Stimulated activated CD8-positive, alpha-beta memory T cell treated with anti-CD3 and anti-CD28 coated beads, Interleukin-4, amount 100 ng/mL, for 48 hours (primary cell): ENCODE measurements around the gene FTO.

ENCODE experiments used
- DNase-seq: peaks from one replicate; pipeline ENCODE4 v3.0.0-alpha.2; 2020

FTO gene

DNA sequence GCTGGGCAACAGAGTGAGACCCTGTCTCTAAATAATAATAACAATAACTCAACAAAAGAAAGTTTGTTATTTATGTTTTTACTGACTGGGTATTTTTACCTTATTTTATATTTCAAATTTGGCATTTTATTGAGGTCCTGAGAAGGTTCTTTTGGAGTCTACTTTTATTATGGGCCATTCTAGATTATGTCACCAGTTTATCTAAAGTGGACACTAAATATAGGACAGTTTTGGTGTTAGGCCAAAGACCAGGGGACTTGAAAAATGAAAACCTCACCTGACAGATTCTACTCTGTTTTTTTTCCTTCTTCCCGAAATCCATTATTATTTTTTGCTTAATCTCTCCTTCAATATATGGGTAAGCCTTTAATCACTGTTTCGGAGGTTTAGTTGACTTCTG is 8.1 kb downstream of the FTO start:
- DNase-seq = no peak

DNA sequence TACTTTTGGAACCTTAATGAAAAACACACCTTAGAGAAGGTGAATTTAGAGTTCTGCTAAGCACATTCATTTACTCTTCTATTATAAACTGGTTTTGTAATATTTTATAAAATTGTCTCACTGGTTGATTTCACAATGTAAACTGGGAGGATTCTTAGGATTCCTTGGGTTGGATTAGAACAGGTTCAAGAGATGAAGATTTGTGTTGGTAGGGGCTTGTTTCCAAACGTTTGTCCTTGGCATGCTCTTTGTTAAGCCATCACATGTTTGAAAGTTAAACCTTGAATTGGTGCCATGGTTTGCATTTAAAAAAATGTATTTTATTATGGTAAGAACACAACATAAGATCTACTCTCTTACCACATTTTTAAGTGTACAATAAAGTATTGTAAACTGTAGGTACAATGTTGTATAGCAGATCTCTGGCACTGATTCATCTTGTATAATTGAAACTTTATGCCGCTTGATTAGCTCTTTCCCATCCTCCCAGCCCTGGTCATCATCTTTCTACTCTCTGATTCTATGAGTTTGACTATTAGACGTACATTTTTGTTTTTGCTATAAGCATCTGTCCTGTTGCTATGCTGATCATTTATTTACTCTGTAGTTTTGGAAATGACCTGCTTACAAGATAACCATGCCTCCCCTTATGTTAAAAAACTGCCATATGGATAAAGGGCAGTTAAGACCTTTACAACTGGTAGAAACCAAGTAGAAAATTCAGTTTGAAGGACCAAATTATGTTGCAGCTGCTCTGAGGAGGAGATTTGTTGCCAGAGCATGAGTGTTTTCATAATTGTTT is 9.6 kb downstream of the FTO start:
- DNase-seq = no peak

DNA sequence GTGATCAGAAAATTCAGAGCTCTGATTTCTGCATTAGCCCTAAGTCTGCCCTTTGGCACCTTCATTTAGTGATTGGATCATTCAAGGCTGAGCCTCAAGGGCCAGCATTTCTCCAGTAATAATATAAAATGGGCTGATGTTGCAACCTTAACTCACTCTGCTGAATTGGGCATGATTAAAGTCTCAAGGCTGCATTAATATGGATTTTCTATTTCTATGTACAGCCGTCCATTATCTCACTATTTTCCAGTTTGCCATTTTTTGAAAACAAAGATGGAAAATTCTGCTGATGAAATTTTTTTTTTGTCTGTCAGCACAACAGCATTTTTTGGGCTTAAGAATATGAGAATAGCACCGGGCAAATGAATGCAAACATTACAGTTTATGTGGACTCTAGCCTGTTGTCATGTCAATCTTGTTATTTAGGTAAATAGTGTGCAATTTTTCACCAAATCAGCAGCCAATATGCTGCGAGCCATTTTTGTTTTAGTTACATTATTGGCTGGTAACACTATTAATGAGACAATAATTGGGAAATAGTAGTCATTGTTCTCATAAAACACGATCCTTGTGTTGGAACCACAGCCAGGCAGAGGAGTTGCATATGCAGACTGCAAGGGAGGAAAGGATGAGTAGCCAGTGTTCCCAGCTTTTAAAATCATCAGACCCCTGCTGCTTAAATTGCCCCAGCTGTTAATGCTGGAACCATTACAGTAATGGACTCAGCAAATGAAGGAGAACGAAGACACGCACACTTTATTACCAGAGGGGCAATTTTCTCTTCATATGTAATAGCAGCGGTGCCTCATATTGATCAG is 10.5 kb downstream of the FTO start:
- DNase-seq = no peak

DNA sequence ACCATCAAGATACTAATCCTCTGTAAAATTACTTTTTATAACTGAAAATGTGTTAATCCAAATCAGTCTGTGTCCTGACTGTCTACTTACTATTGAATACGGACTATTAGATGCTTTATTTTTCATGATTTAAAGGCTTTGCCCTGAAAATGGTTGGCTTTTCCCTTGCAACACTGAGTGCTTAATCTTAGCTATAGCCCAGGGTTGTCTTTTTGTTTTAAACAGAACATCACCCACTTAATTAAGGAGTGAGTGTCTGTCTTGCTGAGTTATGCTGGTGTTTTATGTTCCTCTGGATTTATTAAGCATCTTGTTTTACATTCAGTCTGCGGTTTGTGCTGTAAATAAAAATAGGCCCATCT is 11.0 kb downstream of the FTO start:
- DNase-seq = no peak

DNA sequence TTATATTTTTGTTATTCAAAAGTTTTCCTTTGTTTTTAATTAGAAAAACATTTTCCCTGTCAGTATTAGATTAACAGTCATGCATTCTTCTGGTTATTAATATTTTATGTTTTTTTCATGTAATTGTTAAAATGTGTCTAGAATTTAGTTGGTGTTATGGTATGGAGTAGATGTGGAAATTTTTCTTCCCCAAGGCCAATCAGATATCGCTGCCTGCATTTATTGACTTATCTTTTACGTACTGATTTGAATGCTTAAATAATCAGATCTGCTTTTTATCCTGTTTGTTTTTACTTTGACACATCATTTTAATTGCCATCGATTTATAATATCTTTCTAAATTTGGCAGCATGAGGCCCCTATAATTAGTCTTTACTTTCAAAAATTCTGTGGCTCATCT is 13.6 kb downstream of the FTO start:
- no peak for DNase-seq

DNA sequence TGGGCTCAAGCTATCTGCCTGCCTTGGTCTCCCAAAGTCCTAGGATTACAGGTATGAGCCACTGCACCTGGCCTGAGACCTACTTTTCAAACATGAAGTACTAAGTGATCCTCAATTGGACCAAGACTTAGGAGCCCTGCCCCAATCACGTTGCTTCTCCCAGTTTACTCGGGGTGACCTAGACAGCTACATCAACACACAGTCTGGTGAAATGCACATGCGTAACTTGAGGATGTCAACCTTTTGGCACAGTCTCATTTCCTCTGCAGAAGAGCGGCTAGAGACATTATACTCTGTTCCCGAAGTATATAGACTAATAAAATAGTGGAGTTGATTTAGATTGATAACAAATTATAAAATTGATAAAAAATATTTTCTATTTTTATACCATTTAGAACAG is 17.1 kb downstream of the FTO start:
- no peak for DNase-seq

DNA sequence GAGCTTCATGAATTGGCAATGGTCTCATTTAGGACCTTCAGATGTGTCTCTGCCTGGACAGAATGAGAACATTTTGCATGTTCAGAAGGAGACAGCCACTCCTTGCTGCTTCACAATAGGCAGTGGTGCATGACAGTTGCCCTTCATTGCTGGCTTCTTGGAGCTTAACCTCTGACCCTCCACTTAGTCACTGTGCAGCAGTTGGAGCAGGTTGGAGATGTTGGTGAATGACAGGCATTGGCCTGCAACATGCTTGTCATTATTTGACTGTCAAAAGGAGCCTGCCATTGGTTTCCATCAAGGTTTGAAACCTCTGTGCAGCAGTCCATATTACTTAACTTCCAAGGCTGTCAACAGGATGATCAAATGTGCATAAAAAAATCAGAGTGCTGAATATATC is 22.7 kb downstream of the FTO start:
- no peak for DNase-seq

DNA sequence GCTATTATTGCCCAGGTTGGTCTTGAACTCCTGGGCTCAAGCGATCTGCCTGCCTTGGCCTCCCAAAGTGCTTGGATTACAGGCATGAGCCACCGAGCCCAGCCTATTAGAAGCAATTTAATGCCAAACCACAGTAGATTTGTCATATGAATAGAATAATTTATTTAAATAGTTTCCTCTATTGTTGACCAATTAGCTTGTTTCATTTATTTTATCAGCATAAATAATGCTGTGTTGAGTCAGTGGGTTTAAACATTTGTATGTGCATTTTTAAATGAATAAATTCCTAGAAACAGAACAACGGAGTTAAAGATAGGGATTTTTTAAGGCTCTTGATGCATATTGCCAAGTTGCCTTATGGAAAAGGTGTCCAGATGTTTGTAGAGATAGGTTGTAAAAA is 26.7 kb downstream of the FTO start:
- DNase-seq = no peak

DNA sequence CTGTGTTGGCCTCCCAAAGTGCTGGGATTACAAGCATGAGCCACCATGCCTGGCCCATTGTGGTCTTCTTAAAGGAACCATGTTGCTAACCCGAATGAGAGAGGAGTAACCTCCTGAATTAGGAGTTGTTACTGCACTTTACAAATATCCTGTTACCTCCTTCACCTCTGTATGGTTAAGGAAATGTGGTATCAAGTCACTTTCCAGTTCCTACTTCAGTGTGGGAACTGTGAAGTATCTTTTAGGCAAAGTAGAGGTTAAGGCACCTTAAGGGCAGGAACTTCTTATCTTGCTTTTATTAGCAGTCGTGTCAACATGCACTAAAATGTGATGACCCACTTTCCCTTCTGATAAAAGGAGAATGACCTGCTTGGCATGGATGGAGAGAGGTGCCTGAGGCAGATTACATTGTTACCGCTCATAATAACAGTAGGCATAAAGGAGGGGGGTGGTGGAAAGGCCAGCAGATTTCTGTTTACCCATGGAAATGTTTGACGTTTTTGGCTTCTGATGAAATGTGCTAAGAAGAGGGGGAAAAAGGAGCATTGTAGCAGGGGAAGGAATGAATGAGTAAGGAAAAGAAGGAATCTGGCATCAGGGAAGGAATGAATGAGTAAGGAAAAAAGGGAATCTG is 28.5 kb downstream of the FTO start:
- no peak for DNase-seq

DNA sequence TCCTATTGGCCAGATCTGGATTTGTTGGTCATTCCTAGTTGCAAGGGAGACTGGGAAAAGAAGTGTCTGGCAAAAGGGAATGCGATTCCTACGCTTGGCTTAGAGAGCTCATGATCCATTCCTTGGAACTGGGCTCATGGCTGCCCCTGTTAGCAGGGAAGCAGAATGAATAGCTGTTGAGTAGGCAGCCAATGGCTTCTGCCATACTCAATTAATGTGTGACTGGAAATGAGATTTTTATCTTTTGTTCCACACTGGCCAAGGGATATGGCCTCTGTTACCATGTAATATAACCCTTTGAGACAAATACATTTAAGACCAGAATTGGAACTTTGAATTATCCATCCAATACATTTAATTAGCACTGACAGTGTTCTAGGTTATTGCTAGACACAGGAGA is 31.0 kb downstream of the FTO start:
- no peak for DNase-seq

DNA sequence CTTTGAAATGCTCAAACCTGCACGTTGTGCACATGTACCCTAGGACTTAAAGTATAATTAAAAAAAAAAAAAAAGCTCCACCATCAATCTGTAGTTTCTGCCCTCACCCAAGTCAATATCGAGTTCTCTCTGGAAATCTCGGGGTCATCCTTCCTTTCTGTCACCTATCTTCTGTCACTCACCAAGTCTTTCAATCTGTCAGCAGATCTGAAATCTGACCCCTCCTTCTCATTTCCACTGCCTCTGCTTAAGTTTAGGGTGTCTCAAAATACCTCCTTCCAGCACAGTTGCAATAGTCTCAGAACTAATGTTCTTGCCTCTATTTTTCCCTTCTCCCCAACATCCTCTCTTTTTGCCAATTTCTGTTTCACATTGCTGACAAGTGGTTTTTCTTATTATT is 32.3 kb downstream of the FTO start:
- no peak for DNase-seq

DNA sequence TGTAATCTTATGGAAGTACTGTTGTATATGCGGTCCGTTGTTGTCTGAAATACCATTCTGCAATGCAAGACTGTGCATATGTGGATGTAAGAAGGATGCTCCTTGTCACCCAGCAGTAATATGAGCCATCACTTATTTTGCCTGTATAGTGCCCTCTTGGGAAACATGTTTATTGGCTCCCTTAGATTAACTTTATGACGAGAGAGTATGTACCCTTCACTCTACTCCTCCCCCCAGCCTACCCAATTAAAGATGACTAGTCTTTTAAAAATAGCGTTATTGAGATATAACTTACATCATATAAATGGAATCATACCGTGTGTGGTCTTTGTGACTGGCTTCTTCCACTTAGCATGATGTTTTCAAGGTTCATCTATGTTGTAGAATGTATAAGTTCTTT is 33.6 kb downstream of the FTO start:
- DNase-seq = no peak

DNA sequence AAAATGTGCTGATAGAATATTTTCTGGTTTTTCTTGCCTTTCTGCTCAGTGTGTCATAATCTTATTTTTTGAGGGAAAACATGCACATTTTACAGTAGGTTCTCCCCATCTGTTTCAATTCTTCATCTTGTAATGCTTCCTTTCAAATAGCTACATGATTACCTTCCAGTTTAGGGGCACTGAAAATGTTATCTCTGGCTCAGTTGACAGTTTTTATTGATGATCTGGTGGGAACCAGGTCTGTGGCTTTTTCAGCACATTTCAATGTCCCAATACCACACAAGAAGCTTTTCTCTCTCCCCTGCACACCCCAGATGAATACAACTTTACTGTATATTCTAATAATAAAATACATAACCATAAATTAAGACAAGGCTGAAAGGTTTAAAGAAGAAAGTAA is 36.5 kb downstream of the FTO start:
- DNase-seq = no peak

DNA sequence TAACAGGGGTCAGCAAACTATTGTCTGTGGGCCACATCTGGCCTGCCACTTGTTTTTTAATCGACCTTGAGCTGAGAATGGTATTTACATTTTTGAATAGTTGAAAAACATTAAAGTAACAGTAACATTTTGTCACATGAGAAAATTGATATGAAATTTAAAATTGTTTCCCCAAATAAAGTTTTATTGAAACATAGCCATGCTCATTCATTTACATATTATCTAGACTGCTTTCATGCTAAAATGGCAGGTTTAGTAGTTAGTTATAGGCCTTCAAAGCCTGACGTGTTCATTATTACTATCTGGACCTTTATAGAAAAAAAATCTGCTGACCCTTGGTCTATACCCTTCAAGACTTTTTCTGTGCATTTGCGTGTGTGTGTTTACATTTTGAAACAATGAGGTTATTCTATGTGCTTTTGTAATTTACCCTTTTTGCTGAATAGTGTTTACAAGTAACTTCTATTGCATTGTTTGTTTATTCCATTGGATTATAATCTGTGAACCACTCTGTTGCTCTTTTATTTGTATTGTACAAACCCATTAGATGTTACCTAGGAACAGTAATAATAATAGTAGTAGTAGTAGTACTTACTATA is 37.1 kb downstream of the FTO start:
- no peak for DNase-seq

DNA sequence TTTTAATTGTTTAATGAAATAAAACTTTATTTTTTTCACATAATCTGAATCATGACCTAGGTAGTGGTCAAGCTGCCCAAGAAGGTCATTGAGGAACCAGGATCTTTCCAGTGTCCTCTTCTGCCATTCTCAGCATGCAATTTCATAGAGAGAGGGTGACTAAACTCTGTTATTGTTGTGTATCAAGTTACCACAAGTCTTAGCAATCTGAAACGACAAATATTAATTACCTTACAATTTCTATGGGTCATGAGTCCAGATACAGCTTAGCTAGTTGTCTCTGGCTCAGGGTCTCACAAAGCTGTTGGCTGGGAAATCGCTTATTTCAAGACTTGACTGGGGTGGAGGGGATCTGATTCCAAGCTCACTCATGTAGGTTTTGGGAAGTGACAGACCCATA is 37.6 kb downstream of the FTO start:
- DNase-seq = no peak

DNA sequence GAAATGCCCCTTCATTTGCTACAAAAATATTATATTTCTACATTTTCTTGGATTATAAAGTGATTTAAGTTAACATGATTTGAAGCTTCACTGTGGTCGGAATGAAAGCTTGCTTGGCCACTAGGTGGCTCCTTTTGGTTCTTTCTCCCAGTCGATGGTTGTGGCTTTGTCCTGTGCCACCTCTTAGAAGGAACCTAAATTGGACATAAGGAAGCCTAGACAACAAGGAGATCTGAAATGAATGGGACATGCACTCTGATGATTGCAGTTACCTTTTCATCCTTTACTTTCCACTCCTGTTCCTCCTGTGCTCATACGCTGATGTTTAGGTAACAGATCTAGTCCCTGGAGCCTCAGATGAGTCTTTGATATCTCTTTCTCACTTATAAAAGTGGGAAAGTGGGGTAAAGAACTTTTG is 39.2 kb downstream of the FTO start:
- peak; percentile 33 for DNase-seq

DNA sequence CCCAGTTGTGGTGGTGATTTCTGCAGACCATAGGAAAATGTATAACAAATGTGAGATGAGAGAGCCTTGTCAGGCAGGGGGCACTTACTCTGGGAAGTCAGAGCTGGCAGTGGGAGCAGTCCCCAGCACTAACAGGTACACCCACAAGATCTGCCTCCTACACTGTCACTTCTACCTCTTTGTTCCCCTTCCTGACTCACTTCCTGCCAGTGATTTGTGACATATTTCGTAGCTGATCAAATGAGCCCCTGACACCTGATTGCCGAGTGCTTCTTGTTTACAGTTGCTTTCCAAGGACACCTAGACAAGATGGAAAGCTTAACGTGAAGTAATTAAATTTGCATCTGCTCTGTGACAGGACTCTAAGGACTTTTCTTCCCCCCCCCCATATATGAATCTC is 40.5 kb downstream of the FTO start:
- peak; percentile 27 for DNase-seq

DNA sequence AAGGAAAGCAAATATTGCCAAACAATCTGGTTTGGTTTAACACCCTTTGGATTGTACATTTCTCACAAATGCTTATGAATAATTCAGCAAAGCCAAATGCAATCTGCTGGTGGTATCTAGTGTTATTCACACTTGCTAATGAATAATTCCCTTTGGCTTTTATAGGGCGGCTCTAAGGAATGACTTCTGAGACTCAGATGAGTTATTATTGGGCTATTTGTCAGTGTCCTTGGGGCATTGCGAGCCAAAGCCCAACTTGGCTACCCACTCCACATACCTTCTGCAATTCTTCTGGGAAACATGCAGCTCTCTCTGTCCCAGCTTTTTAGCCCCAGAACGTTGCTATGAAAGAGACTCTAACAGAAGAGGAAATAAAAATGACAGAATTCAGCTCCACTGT is 41.1 kb downstream of the FTO start:
- DNase-seq = no peak

DNA sequence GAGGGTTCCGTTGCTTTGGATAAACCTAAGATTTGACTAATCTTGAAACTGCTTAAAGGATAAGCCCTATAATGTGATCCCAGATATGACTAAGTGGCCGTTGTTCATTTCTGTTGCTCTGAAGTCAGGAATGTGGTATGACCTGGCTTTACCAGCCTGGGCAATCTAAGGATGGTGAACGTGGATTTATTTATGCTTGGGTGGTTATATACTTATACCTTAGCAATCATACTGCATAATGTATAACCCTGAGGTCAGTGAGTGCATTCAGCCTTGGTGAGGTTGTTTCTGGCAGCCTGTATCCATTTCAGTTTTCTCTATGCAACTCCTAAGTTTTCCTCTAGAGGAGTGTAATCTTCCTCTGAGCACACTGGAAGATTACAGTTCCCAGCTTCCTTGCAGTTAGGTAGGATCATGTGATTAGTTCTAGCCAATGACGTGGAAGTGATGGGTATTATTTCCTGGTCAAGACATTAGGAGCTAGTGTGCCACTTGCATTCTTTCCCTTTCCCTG is 41.9 kb downstream of the FTO start:
- DNase-seq = no peak

DNA sequence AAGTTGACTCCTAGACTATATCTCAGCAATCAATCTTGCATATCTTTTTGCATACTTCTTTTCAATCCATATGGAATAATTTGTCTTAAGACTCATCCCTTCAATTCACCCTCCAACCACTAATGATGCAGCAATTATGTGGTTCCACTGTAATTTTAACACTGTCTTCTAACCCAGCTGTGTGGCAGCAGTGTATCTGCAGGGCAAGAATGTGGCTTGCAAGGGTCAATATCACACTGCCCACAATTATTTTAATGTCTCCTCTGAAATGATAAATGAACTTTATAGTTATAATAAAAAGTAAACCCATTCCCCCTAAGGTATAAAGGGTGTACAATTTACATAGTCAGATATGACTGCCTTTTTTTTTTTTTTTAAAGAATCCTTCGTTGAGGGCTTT is 48.6 kb downstream of the FTO start:
- no peak for DNase-seq

DNA sequence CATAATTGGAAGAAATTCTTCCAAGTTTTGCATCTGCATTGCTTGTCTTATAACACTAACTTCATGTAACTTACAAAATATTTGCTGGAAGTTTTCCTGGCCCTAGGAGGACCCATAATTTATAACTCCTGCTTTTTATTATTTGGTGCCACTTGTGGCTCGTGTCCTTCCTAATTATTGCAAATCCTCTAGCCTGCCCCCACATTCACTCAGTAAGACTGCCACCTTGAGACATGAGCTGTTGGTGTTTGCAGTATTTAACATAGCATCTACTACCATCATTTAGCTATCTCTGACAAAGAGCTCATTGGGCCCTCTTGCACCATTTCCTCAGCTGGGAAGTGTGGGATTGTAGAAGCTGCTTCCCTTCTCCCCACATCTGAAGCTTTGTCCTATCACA is 49.5 kb downstream of the FTO start:
- no peak for DNase-seq

DNA sequence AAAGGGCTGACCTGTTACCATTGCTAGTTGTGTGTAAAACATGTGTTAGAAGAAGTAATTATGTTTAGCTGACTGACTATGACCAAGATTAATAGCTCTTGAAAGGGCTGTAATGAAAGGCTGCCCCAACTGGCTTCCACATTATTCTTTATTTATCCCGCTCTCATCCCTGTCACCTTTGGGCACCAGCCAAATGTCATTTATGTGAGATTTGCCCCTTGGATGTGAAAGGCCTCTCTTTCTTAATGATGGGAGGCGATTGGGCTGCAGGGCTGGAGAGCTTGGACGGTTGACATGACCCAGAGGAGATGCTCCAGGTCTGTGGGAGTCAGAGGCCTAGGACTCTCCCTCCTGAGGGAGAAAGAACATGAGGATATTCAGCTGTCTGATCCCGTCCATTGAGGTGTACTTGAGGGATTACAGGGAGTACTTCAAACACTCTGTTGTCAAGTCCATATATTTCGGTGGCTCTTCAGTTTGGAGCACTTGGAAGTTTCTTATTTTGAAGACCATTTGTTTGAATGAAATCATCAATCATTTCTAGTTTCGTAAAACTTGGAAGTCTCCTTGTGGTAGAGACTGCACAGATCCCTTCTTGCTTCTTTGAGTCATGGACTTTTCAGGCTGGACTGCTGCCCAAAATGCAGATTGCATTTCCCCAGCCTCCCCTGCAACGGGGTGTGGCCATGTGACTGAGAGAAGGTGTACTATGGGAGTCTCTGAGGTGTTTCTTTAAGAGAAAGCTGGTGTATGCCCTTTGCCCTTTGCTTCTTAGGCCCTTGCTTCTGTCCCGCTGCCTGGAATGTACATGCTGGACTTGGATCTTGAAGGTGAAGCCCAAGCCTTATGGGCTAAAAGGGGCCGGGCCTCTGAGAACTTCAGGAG is 51.3 kb downstream of the FTO start:
- DNase-seq = no peak
